HG03045 (cell line): ENCODE data around the gene GDF10.

Experiments used
- ATAC-seq: cut with Tn5 transposase; IDR thresholded peaks from one replicate; pipeline ENCODE4 v1.9.1; 2021; ENCODE audit warnings: mild to moderate bottlenecking, moderate library complexity; ENCODE audit not compliant: unreplicated experiment

Gene GDF10

GRCh38 chr10:47332371-47332770 lies 32.4 kb downstream of the GDF10 start:
- no peak for ATAC-seq

GRCh38 chr10:47332946-47333345 lies 32.9 kb downstream of the GDF10 start:
- no peak for ATAC-seq

DNA sequence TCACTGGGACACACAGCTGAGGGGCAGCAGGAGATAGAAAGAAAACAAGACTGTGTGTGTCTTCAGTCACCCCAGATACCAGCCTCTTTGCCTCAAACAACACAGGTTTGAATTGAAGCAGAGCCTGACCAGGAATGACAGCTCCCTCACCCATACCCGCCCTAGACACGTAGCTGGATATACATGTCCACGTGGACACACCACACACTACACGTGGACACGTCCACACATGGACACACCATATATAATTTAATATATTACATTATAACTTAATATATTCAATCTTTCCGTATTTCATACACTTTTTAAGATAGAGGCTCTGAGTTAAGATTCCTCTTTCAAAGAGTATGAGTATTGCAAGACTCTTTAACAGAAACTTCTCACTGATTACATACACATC lies 33.5 kb downstream of the GDF10 start:
- ATAC-seq = no peak

DNA sequence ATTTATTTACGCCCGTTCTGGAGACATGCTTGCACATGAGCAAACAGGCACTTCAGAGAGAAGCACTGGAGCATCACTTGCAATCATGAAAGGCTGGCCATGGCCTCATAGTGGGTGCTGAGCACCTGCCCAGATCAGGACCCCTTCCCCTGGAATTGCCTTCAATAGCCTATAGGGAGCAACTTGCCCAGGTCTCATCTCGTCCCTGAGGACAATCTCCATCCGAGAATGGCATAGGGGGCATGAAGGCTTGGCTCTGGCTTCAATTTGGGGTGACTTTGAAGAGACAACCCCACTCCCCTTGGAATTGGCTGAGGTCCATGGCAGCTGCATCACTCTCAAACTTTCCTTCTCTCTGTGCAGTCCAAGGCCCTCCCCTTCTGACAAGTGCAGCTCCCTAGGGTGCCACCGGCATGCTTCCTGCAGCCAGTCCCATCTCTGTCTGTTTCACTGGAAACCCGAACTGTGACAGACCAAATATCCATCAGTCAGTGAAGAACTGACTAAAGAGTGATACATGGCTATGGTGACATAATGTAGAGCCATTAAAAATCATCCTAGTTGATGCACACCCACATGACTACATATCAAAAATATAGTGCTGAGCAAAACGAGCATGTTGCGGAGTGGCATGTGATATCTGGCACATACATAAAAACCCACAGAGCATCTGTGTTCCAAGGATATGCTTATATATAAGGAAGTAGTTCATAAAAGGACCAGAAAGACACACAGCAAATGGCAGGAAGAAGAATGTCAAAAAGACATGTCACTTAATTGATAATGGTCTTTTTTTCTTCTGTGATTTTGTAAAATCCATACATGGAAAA lies 34.7 kb downstream of the GDF10 start:
- no peak for ATAC-seq

DNA sequence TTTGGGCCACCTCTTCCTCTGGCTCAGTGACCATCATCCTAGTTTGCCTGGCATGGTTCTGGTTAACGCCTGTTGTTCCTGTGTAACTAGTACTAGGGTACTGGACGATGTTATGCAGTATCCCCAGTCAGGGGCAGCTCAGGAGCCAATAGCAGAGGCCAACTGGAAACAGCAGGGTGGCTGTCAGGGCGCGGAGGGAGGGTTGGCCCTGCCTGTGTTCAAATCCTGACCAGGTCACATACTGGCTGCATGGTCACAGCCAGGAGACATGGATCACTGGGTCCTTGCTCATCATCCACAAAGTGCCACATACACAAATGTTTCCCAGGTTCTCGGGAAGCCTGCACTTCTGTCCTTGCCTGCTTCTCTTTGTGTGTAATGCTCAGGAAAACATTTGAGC lies 35.9 kb downstream of the GDF10 start:
- no peak for ATAC-seq

- ATAC-seq = no peak
These were observed 36.6 kb downstream of the GDF10 start for GRCh38 chr10:47336387-47337134.

- no peak for ATAC-seq
These were observed 37.3 kb downstream of the GDF10 start for GRCh38 chr10:47337310-47337709.

DNA sequence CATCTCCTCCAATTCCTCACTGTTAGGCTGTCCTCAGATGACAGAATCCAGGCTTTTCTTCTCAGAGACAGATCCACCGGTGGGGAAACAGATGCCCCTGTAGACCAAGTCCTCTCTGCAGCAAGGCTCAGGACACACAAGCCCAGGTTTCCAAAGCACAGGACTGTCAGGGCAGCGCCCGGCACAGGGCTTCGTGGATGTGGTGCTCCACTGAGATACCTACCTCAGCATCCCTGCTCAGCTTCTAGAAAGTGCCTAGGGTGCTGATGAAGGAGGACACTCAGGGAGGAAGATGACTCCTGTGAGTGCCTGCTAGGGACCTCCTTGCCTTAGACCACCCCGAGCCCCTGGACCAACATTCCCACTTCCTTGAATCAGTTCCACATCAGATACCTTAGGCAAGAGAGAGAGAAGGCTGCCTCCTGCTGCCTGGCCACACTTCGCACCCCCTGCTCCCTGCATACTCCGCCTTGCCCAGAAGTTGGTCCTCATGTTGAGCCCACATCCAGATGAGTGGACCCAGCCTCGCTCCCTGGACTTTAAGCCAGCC lies 39.3 kb downstream of the GDF10 start:
- no peak for ATAC-seq

- no peak for ATAC-seq
These were observed 40.0 kb downstream of the GDF10 start for GRCh38 chr10:47339759-47340607.

- no peak for ATAC-seq
These were observed 40.7 kb downstream of the GDF10 start for GRCh38 chr10:47340608-47341170.

- ATAC-seq = no peak
These were observed 45.2 kb downstream of the GDF10 start for GRCh38 chr10:47344996-47345870.

GRCh38 chr10:47346581-47347302 lies 46.7 kb downstream of the GDF10 start:
- ATAC-seq = no peak

DNA sequence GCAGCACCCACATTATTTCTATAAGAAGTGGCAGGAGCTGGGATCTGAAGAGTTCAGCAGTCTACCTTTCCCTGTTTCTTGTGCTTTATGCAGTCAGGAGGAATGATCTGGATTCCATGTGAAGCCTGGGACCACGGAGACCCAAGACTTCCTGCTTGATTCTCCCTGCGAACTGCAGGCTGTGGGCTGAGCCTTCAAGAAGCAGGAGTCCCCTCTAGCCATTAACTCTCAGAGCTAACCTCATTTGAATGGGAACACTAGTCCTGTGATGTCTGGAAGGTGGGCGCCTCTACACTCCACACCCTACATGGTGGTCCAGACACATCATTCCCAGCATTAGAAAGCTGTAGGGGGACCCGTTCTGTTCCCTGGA lies 47.3 kb downstream of the GDF10 start:
- ATAC-seq = no peak

DNA sequence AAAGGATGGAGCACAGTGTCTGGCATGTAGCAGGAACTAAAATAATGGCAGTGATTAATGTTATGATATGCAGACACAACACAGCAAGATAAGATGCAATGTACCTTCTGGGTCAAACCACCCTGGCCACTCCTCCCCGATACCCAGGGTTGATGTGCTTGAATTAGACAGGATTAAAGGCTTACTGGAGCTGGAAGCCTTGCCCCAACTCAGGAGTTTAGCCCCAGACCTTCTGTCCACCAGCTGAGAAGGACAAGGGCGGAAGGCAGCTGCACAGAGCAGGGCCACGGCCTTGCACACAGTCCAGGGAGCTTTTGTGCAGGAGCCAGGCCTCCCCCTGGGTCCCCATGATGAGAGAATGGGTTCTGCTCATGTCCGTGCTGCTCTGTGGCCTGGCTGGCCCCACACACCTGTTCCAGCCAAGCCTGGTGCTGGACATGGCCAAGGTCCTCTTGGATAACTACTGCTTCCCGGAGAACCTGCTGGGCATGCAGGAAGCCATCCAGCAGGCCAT lies 48.2 kb downstream of the GDF10 start, which contains the start of gene RBP3:
Gene RBP3 (plus strand): TSS at position 226 of the 514 bp plus-strand sequence. CDS start 122 bp downstream, at position 348.
- ATAC-seq = no peak

DNA sequence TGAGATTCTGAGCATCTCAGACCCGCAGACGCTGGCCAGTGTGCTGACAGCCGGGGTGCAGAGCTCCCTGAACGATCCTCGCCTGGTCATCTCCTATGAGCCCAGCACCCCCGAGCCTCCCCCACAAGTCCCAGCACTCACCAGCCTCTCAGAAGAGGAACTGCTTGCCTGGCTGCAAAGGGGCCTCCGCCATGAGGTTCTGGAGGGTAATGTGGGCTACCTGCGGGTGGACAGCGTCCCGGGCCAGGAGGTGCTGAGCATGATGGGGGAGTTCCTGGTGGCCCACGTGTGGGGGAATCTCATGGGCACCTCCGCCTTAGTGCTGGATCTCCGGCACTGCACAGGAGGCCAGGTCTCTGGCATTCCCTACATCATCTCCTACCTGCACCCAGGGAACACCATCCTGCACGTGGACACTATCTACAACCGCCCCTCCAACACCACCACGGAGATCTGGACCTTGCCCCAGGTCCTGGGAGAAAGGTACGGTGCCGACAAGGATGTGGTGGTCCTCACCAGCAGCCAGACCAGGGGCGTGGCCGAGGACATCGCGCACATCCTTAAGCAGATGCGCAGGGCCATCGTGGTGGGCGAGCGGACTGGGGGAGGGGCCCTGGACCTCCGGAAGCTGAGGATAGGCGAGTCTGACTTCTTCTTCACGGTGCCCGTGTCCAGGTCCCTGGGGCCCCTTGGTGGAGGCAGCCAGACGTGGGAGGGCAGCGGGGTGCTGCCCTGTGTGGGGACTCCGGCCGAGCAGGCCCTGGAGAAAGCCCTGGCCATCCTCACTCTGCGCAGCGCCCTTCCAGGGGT lies 48.9 kb downstream of the GDF10 start:
- no peak for ATAC-seq

DNA sequence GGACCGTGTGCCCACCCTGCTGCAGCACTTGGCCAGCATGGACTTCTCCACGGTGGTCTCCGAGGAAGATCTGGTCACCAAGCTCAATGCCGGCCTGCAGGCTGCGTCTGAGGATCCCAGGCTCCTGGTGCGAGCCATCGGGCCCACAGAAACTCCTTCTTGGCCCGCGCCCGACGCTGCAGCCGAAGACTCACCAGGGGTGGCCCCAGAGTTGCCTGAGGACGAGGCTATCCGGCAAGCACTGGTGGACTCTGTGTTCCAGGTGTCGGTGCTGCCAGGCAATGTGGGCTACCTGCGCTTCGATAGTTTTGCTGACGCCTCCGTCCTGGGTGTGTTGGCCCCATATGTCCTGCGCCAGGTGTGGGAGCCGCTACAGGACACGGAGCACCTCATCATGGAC lies 49.5 kb downstream of the GDF10 start:
- no peak for ATAC-seq

GRCh38 chr10:47349941-47350371 lies 50.0 kb downstream of the GDF10 start:
- ATAC-seq = no peak
